GM23338 (cell line): Measurements from ENCODE around the gene PDGFRA. TPM values are rescaled to one million over a fixed set of nuclear protein-coding genes. Genes with fewer than 3 reads are reported as not detected.

Source experiments
- ATAC-seq: fragments of 200-7000 bp; cut with Tn5 transposase; 3 replicates; pipeline ENCODE4 v1.9.1; 2020
- DNase-seq: peaks from one replicate; pipeline ENCODE4 v3.0.0-alpha.2; 2015; ENCODE audit warnings: low spot score
- H2AFZ ChIP-seq: fragments of 200-600 bp; sonication (generic); 2 replicates; pipeline ENCODE4 v1.8.0; 2016; ENCODE audit warnings: antibody characterized with exemption, mild to moderate bottlenecking, moderate library complexity
- H3F3A ChIP-seq: fragments of 200-600 bp; sonication (generic); replicated peaks from 2 replicates; pipeline ENCODE4 v1.8.0; 2017; ENCODE audit warnings: antibody characterized with exemption, mixed run types, low read depth
- H3K27ac ChIP-seq: fragments of 200-600 bp; sonication (generic); 2 replicates; pipeline ENCODE4 v1.6.1; 2016; ENCODE audit warnings: low read depth
- H3K27me3 ChIP-seq: fragments of 200-600 bp; sonication (generic); 2 replicates; pipeline ENCODE4 v1.8.0; 2016; ENCODE audit warnings: mild to moderate bottlenecking, mixed run types, moderate library complexity; ENCODE audit not compliant: insufficient read depth
- H3K36me3 ChIP-seq: fragments of 200-600 bp; sonication (generic); 2 replicates; pipeline ENCODE4 v1.8.0; 2016; ENCODE audit warnings: mild to moderate bottlenecking; ENCODE audit not compliant: insufficient read depth
- H3K4me1 ChIP-seq: fragments of 200-600 bp; sonication (generic); 2 replicates; pipeline ENCODE4 v1.8.0; 2016; ENCODE audit warnings: mild to moderate bottlenecking, moderate library complexity; ENCODE audit not compliant: insufficient read depth
- H3K4me2 ChIP-seq: fragments of 200-600 bp; sonication (generic); 2 replicates; pipeline ENCODE4 v1.7.1; 2017; ENCODE audit warnings: mixed run types
- H3K4me3 ChIP-seq: fragments of 200-600 bp; sonication (generic); 2 replicates; pipeline ENCODE4 v1.6.1; 2016; ENCODE audit warnings: mixed run types
- H3K79me2 ChIP-seq: fragments of 200-600 bp; sonication (generic); replicated peaks from 2 replicates; pipeline ENCODE4 v1.8.0; 2017; ENCODE audit warnings: mild to moderate bottlenecking; ENCODE audit not compliant: insufficient read depth
- H3K9me2 ChIP-seq: fragments of 200-600 bp; sonication (generic); 2 replicates; pipeline ENCODE4 v1.8.0; 2017; ENCODE audit not compliant: insufficient read depth
- H4K20me1 ChIP-seq: fragments of 200-600 bp; sonication (generic); replicated peaks from 2 replicates; pipeline ENCODE4 v1.8.0; 2017; ENCODE audit warnings: mild to moderate bottlenecking; ENCODE audit not compliant: insufficient read depth
- H3K27ac Mint-ChIP-seq: 2 replicates; pipeline ENCODE4 v1.8.0; 2020; ENCODE audit warnings: inconsistent platforms, mild to moderate bottlenecking, moderate library complexity, mixed read lengths
- H3K27me3 Mint-ChIP-seq: 3 replicates; pipeline ENCODE4 v1.8.0; 2022; ENCODE audit warnings: low read depth, mild to moderate bottlenecking, moderate library complexity, mixed read lengths, inconsistent platforms; ENCODE audit not compliant: insufficient read depth, poor library complexity
- H3K36me3 Mint-ChIP-seq: 3 replicates; pipeline ENCODE4 v1.8.0; 2021; ENCODE audit warnings: low read depth, mild to moderate bottlenecking, inconsistent platforms, moderate library complexity, mixed read lengths
- H3K4me1 Mint-ChIP-seq: 3 replicates; pipeline ENCODE4 v1.8.0; 2020; ENCODE audit warnings: mild to moderate bottlenecking, inconsistent platforms, mixed read lengths
- H3K4me3 Mint-ChIP-seq: 3 replicates; pipeline ENCODE4 v1.8.0; 2021; ENCODE audit warnings: moderate library complexity, mild to moderate bottlenecking, inconsistent platforms, mixed read lengths
- H3K9me3 Mint-ChIP-seq: 3 replicates; pipeline ENCODE4 v1.8.0; 2020; ENCODE audit warnings: moderate library complexity, mild to moderate bottlenecking, inconsistent platforms, mixed read lengths
- CREB1 ChIP-seq: fragments of 250-450 bp; sonication (Bioruptor Pico); IDR thresholded peaks from 2 replicates; pipeline ENCODE4 v1.5.0; 2020; ENCODE audit warnings: low read depth, mild to moderate bottlenecking, moderate library complexity
- CTCF ChIP-seq, 2 experiments: fragments of 200-600 bp in 1 of 2; sonication (generic) in 1 of 2; conservative IDR thresholded peaks; 2 replicates each; pipeline versions ENCODE4 v1.5.1 to v1.6.1; 2016 to 2017; ENCODE audit warnings: antibody characterized with exemption in 2 of 2, low read depth in 2 of 2, mild to moderate bottlenecking in 2 of 2, moderate library complexity in 1 of 2
- EZH2 ChIP-seq: fragments of 200-600 bp; sonication (generic); IDR thresholded peaks from one replicate; pipeline ENCODE4 v1.8.0; 2017; ENCODE audit warnings: antibody characterized with exemption, mild to moderate bottlenecking, low read depth; ENCODE audit not compliant: unreplicated experiment
- EZH2phosphoT487 ChIP-seq: fragments of 200-600 bp; sonication (generic); IDR thresholded peaks from one replicate; pipeline ENCODE4 v1.8.1; 2018; ENCODE audit warnings: antibody characterized with exemption; ENCODE audit not compliant: unreplicated experiment
- JUNB ChIP-seq: IDR thresholded peaks from one replicate; pipeline ENCODE4 v1.6.1; 2016; ENCODE audit warnings: antibody characterized with exemption; ENCODE audit not compliant: unreplicated experiment
- POLR2AphosphoS5 ChIP-seq: IDR thresholded peaks from 2 replicates; pipeline ENCODE4 v1.6.1; 2016; ENCODE audit warnings: antibody characterized with exemption, low read depth
- REST ChIP-seq: IDR thresholded peaks from one replicate; pipeline ENCODE4 v1.6.1; 2018; ENCODE audit warnings: antibody characterized with exemption; ENCODE audit not compliant: unreplicated experiment
- ZNF331 ChIP-seq: fragments of 250-450 bp; sonication (Bioruptor Pico); IDR thresholded peaks from 2 replicates; pipeline ENCODE4 v1.5.0; 2020; ENCODE audit warnings: low read depth, mild to moderate bottlenecking, moderate library complexity
- polyA plus RNA-seq: library from polyadenylated mRNA; unstranded; fragments of >200 nt; fragmentation: Nextera tagmentation; extraction: Ambion mirVana; gene quantifications from 2 replicates; pipeline ENCODE4 v1.2.1, GENCODE V29; 2016
- total RNA-seq: library from RNA; depleted of rRNA; stranded (reverse); fragments of >200 nt; shearing (Covaris generic); gene quantifications from 2 replicates; pipeline ENCODE4 v1.2.3, GENCODE V29; 2014

PDGFRA gene
- total and polyA plus RNA-seq, 2 experiments from 2014 or later, result 8.0 to 10.8 TPM

GRCh38 chr4:54192811-54193210 lies 36.3 kb upstream of the PDGFRA start:
- Histone ChIP-seq H3K4me2 (no peak overlapping the region), H3K36me3 (no peaks in the 10 kb centered on the region), H3K4me3 (no peak overlapping the region), H3K9me2 (no peaks in the 10 kb centered on the region), H3K4me1 (peaks cover 3% of the 10 kb centered on the region; the same call in 1 of the 2 replicates), H3K27ac (no peak overlapping the region), H3F3A (no peaks in the 10 kb centered on the region), H3K27me3 (no peaks in the 10 kb centered on the region), H4K20me1 (no peaks in the 10 kb centered on the region), H2AFZ (no peak overlapping the region), H3K79me2 (no peaks in the 10 kb centered on the region)
- ATAC-seq, result no peak
- no peak overlapping the region for H3K27ac Mint-ChIP-seq
- H3K4me1 Mint-ChIP-seq, result peaks cover 6% of the 10 kb centered on the region; the same call in 2 of the 3 replicates
- peak; percentile 17 for DNase-seq
- no peak overlapping the region for H3K4me3 Mint-ChIP-seq
- TF ChIP-seq CTCF (conservative IDR thresholded peaks at IDR 0.05; ENCODE audit: low read depth in 2 of 2), result peak; percentile 31 to 47
- TF ChIP-seq EZH2, result no peak
- H3K9me3 Mint-ChIP-seq, result peaks cover 13% of the 10 kb centered on the region
- peaks cover 4% of the 10 kb centered on the region for H3K27me3 Mint-ChIP-seq
- H3K36me3 Mint-ChIP-seq, result peaks cover 6% of the 10 kb centered on the region; the same call in 2 of the 3 replicates

GRCh38 chr4:54197926-54198325 lies 31.2 kb upstream of the PDGFRA start:
- no peaks in the 10 kb centered on the region for H3K36me3 Mint-ChIP-seq

More at GRCh38 chr4:54197926-54198325, 31.2 kb upstream of the PDGFRA start:
- no peak for ATAC-seq
- Histone ChIP-seq H3K27me3 (no peaks in the 10 kb centered on the region), H3K4me2 (no peak overlapping the region), H2AFZ (no peak overlapping the region), H3F3A (no peaks in the 10 kb centered on the region), H4K20me1 (no peaks in the 10 kb centered on the region), H3K4me1 (peaks cover 3% of the 10 kb centered on the region; the same call in 1 of the 2 replicates), H3K36me3 (no peaks in the 10 kb centered on the region), H3K79me2 (no peaks in the 10 kb centered on the region), H3K4me3 (no peak overlapping the region), H3K9me2 (no peaks in the 10 kb centered on the region), H3K27ac (no peak overlapping the region)
- Mint-ChIP-seq H3K4me3 (no peak overlapping the region), H3K27me3 (peaks cover 4% of the 10 kb centered on the region), H3K27ac (no peak overlapping the region), H3K9me3 (peaks cover 5% of the 10 kb centered on the region; the same call in 2 of the 3 replicates), H3K4me1 (peaks cover 6% of the 10 kb centered on the region; the same call in 2 of the 3 replicates)
- DNase-seq, result no peak
- TF ChIP-seq POLR2AphosphoS5, result no peak
- TF ChIP-seq JUNB, result no peak
- no peak for TF ChIP-seq CREB1 (CRISPR knock-in tag)
- TF ChIP-seq ZNF331 (CRISPR knock-in tag), result no peak
- TF ChIP-seq EZH2phosphoT487, result no peak
- no peak for TF ChIP-seq CTCF (conservative IDR thresholded peaks at IDR 0.05; ENCODE audit: low read depth in 2 of 2)
- TF ChIP-seq REST, result no peak
